ENCODE results near the gene PERM1.
"Not testable (repeated sequence)": the region's sequence is repeated elsewhere in the genome, so short reads cannot be mapped to it uniquely, and the experiment has no call there.

The PERM1 gene

DNA sequence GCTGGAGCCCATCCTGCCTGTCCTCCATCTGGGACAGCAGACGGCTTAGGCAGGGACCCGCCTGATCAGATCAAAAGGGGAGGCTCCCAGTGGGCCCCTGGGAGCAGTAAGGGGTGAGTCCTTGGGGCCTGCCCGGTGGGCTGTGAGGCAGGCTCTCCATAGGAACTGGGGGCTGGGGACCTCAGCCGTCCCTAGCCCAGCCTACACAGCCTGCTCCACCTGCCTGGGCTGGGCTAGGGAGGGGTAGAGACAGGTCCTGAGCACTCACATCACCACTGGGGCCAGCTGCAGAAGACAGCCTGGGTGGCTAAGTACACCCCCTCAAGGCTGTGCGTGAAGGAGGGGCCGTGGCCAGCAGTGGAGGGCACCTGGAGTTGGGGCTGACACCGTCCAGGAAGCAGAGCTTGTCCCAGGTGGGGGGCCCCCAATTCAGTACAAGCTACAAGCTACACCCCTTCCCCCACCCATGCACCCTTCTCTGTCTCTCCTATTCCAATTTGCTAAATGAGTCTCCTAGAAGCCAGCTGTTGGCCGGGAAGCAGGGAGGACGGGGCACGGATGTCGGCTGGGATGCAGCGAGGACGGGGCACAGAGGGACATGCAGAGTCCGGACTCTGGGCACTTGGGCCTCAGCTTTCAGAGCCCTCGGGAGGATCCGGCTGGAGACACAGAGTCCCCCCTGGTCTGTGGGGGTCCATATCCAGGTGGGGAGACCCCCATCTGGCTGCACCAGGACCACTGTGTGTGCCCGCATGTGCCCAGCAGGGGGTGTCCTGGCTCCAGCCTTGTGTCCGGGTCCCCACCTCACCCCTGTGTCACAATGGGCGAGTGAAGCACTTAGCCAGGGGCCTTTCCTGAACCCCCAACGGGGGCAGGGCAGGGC is 33.1 kb upstream of the PERM1 start:
- DNase-seq: no peak

DNA sequence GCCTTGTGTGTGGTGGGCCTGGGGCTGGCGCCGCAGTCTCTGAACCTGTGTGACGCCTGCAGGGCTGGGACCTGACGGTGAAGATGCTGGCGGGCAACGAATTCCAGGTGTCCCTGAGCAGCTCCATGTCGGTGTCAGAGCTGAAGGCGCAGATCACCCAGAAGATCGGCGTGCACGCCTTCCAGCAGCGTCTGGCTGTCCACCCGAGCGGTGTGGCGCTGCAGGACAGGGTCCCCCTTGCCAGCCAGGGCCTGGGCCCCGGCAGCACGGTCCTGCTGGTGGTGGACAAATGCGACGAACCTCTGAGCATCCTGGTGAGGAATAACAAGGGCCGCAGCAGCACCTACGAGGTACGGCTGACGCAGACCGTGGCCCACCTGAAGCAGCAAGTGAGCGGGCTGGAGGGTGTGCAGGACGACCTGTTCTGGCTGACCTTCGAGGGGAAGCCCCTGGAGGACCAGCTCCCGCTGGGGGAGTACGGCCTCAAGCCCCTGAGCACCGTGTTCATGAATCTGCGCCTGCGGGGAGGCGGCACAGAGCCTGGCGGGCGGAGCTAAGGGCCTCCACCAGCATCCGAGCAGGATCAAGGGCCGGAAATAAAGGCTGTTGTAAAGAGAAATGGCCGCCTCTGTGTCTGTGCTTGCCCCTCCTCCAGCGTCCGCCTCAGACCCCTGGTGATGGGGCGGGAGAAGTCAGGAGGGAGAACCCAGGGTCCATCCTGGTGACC is 32.2 kb upstream of the PERM1 start:
- no peak for DNase-seq

DNA sequence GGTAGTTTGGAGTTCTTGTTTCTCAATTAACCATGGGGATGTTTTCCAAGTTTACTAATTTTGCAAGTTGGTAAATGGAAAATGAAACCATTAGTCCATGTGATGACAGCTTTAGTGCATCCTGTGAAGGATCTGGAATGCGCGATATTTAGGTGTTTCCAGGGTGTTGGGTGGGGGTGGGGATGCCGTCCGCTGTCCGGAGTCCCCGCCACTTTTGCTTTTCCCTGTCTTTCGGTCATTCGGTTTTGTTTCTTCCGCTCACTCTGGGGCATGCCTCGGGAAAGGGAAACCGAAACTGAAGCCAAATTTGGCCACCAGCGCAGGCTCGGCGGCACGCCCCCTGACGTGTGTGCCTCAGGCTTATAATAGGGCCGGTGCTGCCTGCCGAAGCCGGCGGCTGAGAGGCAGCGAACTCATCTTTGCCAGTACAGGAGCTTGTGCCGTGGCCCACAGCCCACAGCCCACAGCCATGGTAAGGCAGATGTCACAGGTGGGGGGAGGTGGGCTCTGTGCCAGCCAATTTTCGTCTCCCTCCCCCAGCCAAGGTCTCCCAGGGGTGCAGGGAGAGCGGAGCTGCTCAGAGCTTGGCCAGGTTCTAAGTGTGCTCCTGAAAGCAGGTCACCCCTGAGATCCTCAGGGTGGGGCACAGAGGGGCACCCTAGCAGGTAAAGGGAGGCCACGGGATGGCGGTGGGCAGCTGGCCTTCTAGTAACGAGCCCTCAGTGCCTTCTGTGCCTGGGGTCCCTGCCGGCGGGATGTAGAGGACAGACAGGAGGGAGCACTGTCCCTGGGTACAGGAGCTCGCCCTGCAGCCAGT is 31.4 kb upstream of the PERM1 start, which contains the start of gene ISG15:
ISG15 (plus strand) TSS at position 393 of the 817 bp plus-strand sequence; CDS start at position 470, 77 bp downstream.
- DNase-seq: peak; percentile 86

DNA sequence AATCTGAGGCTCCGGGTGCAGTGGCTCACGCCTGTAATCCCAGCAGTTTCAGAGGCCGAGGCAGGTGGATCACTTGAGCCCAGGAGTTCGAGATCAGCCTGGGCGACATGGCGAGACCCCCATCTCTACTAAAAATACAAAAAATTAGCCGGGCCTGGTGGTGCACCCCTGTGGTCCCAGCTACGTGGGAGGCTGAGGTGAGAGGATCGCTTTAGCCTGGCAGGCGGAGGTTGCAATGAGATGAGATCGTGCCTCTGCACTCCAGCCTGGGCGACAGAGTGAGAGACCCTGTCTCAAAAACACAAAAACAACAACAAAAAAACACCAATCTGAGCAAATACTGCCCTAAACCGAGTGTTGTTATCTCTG is 30.8 kb upstream of the PERM1 start:
- DNase-seq: not testable (repeated sequence)

DNA sequence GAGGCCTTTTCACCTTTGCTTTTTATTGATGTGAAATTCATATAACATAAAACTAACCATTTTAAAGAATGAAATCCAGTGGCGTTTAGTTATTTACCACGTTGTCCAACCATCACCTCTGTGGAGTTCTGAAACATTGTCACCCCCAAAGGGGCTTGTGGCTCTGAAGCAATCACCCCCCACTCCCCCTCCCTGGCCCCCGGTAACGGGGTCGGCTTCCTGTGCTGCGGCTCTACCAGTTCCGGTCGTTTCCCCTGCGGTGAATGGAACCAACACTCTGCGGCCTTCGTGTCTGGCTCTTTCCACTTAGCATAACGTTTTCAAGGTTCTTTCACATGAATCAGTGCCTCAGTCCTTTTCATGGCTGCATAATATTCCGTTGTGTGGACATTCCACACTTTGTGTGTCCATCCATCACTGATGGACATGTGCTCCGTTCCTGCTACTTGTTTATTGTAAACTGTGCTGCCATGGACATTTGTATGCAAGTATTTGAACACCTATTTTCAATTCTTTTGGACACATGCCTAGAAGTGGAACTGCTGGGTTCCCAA is 29.6 kb upstream of the PERM1 start:
- no peak for DNase-seq

DNA sequence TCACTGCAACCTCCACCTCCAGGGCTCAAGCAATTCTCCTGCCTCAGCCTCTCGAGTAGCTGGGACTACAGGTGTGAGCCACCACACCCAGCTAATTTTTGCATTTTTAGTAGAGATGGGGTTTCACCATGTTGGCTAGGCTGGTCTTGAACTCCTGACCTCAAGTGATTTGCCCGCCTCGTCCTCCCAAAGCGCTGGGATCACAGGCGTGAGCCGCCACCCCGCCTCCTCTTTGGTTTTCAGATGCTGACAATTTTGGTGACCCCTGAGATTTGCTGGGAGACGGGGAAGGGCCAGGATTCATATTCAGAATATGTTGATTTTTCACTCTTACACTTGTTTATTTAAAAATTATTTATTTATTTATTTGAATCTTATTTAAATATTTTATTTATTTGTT is 28.2 kb upstream of the PERM1 start:
- DNase-seq: not testable (repeated sequence)

DNA sequence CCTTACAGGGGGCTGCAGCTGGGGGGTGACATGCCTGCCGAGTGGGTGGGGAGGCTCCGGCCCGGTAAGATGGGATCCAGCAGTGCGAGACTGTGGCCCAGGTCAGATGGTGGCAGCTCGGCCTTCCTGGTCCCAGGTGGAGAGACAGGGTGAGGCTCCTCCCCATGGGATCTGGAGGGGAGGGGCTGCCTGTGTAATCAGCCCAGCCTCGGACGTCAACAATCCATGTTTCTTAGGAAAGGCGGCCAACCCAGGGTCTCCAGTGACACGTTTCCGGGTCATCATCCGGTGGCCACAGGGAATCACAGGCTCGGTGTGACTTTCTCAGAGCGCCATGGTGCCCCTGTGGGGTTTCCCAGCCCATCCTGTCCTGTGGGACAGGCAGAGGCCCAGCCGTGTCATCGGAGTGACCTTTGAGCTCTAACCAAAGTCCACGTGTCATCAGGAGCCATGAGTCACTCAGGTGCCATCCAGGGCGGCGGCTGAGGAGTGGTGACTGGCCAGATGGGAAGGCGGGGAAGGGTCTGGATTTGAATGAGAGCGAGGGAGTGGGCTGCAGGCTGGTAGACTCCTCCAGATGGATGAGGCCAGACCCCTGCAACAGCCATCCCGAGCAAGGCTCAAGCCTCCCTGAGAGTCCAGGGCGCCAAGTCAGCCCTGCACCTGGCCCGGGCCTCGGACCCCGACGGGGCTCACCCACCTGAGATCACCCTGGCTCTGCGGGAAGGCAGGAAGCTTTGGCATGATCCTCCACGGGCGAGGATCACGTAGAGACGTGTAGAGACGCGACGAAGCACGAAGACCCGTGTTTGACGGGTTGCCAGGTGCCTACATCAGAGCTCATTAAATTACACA is 24.6 kb upstream of the PERM1 start:
- no peak for DNase-seq

DNA sequence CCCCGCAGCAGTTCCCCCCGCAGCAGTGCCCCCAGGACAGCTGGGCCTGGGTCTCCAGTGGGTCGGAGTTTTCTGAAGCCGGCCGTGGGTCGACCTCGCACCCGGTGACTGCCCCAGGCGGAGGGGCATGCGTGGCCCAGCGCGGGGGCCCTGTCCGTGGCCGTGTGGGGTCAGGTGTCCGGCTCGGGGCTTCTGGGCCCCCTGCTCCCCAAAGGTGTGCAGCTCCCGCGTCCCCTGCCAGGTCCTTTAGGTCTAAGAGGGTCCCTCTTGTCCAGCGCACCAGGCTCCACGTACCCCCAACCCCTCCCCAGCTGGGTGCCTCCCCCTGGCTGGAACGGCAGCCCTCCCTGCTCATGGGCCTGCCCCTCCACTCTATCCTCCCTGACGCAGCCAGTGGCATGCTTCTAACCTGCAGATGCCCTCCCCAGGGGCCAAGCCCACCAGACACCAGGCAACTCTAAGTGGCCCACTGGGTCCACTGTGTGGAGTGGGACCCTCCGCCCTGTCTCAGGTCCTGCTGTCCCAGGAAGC is 23.9 kb upstream of the PERM1 start:
- no peak for DNase-seq

DNA sequence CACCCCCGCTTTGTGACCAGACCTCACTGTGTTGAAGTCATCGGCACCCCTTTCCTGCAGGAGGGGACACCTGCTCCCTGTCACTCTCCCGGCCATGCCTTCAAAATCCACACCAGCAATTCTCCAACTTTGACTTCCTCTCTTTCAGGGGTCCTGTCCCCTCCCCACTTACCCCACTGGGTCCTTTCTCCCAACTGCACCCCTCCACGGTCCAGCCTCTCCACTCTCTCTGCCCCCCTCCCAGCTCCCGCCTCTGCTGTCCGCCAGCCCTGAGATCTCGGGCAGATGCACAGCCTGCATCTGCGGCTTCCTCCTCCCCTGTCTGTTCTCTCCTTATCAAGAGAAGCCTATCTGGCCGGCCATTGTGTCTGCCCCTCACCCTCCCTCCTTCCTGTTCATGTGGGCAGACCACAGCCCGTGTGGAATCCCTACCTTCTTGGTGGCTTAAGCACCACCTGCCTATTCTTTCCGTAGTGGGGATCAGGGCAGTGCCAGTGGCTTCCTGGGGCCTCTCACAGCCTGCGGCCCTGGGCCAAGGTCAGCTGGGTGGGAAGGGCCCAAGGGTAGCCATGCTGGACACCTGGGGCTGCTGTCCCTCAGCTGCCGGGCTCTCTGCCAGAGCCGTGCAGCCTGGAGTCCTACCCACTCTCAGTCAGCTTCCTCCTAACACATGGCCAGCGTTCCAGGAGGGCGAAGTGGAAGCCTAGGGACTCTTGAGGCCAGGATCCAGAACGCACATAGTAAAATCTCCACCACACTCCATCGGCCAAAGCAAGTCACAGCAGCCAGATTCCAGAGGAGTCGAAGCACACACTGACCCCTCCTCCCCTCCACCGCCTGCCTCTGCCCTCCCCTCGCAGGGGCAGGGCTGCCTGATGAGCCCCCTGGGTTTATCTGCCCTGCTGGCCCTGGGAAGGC is 23.1 kb upstream of the PERM1 start:
- peak; percentile 38 for DNase-seq

DNA sequence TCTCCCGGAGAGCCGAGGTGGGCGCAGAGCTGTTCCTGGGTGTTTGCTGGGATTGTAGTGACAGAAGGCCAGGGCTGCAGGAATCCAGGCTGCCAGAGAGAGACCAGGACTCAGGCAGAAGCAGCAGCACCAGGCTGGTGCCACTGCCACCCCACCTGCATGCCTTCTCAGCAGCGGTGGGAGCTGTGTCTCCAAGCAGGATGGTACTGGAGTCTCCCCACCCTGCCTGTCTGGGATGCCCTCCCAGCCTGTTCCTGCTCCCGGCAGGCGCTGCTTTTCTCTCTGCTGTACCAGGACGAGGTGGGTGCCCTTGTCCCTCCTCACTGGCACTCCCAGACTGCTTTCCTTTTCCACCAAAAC is 22.5 kb upstream of the PERM1 start:
- DNase-seq: no peak

DNA sequence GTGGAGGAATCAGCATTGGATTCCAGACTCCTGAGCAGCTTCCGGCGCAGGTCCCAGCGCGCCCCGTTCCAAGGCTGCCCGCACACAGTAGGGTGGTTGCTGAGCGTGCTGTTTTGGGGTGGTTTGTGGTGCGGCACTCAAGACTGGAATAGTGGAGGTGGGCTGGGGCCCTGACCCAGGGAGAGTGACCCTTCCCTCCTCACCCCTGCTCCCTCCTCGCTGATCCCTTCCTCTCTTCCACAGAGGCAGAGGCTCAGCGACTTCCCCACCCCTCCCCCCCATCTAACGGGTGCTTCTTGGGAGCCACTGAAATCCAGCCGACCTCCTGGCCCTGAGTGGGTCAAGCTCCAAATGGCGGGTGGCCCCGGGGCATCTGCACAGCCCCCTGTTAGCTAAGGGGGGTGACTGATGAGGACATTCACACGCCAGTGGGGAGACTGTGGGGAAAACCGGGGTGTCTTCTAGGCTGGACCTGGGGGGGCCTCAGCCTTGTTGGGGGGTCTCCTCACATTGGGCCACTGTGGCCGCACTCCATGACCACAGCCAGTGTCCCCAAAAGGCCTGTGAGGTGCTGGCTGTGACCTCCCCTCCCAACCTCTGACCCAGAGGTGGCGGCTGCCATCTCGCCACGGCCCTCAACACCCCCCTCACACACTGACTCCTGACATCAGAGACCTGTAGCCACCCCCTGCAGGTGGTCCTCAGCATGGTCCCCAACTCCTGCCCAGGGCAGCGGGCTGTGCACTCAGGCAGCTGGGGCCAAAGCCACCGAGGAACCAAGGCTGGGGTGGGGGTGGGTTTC is 21.9 kb upstream of the PERM1 start:
- DNase-seq: no peak

DNA sequence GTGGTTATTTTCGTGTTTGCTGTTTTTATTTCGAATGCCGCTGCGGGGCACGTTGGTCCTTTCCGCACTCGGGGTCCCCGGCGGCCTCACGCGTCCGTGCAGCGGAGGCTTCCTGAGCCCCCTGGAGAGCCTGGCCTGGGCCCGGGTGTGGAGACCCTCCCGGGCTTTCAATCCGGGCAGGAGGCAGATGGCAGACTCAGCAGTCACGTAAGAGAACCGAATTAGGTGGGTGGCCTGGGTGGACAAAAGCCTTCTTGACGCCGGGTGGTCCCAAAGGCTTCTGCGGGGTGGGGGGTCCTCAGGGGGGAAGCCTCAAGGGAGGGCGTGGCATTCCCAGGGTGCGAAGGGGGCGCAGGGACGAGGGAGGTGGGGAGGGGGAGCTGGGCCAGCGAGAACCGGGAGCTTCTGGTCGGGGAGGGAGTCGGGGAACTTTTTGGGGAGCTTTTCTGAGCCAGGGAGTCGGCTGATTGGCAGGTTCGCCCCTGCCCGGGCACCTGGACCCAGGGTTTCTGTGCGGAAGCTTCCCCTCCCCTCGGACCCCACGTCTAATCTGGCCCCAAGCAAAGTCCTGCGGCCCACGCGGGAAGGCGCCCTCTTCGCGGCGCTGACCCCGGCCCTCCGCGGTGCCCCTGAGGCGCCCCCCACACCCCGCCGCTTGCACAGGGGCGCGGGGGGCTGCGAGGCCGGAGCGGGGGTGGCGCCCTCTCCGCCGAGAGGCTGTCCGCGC is 19.3 kb upstream of the PERM1 start:
- no peak for DNase-seq

DNA sequence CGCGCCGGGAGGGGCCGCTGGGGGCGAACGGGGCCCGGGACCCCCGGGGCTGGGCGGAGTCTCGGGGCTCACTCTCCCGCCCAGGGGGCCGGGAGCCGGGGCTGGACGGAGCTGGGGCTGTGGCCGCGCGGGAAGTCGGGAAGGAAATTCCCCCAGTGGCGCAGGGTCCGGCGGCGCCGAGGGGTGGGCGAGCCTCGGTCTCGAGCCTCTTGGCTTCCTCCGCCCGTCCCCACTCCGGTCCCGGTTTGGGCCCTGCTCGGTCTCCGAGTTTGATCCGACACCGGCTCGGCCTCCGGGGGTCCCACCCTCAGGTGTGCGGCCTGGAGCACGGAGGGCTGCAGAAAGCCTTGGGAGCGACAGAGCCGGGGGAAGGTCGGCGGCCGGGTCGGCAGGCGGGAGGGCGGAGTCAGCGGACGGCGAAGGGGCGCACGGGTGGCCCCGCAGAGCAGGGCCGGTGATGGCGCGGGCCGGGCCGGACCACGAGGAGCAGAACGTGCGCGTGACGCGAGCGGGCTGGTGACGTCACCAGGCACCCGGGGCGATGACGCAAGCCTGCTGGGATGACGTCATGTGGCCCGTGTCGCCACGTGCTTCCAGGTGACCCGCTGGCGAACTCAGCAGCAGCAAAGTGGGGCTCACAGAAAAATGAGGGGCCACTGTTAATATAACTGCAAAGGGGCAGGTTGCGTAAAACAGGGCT is 18.6 kb upstream of the PERM1 start:
- DNase-seq: peak; percentile 64

DNA sequence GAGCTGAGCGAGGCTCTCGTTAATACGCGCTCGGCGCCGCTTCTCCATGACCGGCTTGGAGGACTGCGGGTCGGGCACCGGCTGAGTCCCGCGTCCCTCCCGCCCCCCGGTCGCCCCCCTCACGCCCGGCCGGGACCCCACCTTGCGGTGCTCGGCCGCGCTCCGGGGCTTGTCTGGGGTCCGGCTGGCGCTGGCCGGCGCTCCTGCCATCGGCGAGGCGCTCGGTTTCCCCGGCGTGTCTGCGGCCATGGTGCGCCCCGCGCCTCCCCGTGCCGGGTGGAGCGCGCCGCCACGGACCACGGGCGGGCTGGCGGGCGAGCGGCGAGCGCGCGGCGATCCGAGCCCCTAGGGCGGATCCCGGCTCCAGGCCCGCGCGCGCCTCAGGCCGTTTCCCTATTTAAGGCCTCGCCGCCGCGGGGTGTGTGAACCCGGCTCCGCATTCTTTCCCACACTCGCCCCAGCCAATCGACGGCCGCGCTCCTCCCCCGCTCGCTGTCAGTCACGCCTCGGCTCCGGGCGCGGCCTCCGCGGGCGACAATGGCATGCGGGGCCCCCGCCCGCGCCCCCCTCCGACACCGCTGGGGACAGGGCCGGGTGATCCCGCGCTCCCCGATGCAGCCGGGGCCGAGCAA is 17.9 kb upstream of the PERM1 start, which contains the start of gene HES4:
HES4 (minus strand) TSS at position 373 of the 632 bp plus-strand sequence; CDS start at position 249, 124 bp downstream.
- peak; percentile 65 for DNase-seq

DNA sequence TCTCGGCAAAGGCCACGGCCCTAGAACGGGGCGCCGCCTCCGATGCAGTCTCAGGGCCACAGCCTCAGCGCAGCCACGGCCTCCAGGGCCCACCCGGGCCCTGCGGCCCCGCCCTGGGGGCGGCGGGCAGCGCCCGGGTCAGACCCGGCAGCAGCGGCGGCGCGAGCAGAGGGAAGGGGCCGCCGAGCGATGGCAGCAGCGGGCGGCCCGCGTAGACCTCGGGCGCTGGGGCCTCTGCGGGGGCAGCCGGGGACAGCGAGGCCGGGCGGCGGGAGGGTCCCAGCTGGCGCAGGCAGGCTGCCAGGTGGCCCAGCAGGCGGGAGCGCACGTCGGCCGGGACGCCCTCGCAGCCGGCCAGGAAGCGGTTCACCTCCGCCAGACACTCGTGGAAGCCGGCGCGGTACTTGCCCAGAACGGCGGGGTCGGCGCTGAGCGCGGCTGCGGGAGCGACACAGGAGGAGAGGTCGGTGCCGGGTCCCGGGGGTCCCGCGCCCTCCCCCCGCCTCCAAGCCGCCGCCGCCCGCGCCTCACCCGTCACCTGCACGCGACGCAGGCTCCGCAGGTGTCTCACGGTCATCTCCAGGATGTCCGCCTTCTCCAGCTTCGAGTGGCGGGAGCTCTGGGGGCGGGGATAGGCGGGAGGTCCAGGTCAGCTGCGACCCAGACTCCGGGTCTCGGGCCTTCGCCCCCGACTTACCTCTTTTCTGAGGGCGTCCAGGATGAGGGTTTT is 17.3 kb upstream of the PERM1 start:
- DNase-seq: no peak

DNA sequence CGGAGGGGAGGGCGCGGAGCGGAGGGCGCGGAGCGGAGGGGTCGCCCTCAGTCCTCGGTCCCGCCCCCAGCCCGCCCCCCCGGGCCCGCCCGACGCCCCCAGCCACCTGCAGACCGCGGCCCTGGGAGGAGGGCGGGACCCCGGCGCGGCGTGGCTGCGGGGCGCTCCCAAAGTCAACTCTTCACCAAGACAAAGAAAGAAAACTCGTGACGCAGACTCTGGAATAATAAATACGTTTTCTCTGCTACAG is 16.8 kb upstream of the PERM1 start:
- no peak for DNase-seq

DNA sequence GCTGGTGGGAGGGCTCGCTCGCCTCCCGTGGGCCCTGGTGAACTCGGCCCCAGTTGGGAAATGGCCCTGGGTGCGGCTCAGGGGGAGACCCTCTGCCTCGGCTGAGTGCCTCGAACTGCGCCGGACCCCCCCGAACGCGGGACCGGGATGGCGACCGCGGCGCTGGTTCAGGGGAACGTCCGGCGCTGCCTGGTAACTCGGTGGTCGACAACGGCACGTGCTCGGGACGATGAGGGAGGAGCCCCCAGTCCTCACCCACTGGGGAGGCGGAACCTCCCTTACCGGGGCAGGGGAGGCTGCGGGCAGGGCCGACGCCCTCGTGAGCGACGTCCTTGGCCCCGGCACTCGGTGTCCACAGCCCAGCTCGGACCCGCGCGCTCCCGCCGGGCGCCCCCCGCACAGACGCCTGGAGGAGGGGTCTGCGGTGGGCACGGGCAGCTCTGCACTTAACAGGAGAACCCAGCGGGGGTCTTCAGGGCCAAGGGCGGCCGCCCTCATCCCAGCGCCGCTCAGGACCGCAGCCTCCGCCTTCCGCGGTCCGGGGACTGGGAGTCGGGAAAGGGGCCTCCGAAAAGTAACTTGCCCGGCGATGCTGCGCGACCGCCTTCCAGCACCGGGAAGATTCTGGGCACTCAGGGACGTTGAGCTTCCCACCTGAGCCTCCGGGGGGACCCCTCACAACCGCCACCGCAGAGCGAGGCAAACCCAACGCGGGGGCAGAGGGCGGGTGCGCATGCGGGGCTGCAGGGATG is 16.3 kb upstream of the PERM1 start:
- DNase-seq: no peak
